ENCODE data around the gene OR2B3. TPM values are rescaled to one million over a fixed set of nuclear protein-coding genes. Genes with fewer than 3 reads are reported as not detected.
"Not testable (repeated sequence)": the region's sequence is repeated elsewhere in the genome, so short reads cannot be mapped to it uniquely, and the experiment has no call there.

OR2B3 gene
- total and polyA plus RNA-seq, 2 experiments from 2014 or later = not detected

GRCh38 chr6:29129326-29130012 lies 42.4 kb upstream of the OR2B3 start:
- no peaks in the 10 kb centered on the region for H3K79me2 ChIP-seq
- H2AFZ ChIP-seq = no peak overlapping the region
- H3K36me3 ChIP-seq (replicated peaks; ENCODE audit: insufficient read depth, low read depth) = no peaks in the 10 kb centered on the region
- H4K20me1 ChIP-seq (ENCODE audit: insufficient read depth, poor library complexity, severe bottlenecking) = no peaks in the 10 kb centered on the region
- no peaks in the 10 kb centered on the region for H3K9me2 ChIP-seq (replicated peaks; ENCODE audit: insufficient read depth)
- WGBS (ENCODE audit: low lambda C conversion rate, missing lambda C conversion rate) = 78% methylated on average over 15 of the region's 15 CpGs
- TF ChIP-seq EZH2phosphoT487 (IDR thresholded peaks at IDR 0.05; ENCODE audit: low read depth, severe bottlenecking, unreplicated experiment) (no peak), CTCF (IDR thresholded peaks at IDR 0.05; ENCODE audit: poor library complexity) (no peak), EZH2 (IDR thresholded peaks at IDR 0.05; ENCODE audit: borderline replicate concordance) (no peak)
- H3K27ac ChIP-seq = no peak overlapping the region
- H3K4me1 ChIP-seq (ENCODE audit: insufficient read depth) = no peaks in the 10 kb centered on the region
- no peak for DNase-seq (ENCODE audit: low spot score)
- no peaks in the 10 kb centered on the region for H3K9me3 ChIP-seq (ENCODE audit: low read depth)
- H3K27me3 ChIP-seq = peaks cover 4% of the 10 kb centered on the region
- no peak overlapping the region for H3K4me2 ChIP-seq
- no peak overlapping the region for H3K4me3 ChIP-seq

- H4K20me1 ChIP-seq (ENCODE audit: insufficient read depth, poor library complexity, severe bottlenecking); H3K4me2 ChIP-seq; H3K9me2 ChIP-seq (replicated peaks; ENCODE audit: insufficient read depth); H3K79me2 ChIP-seq; H3K27me3 ChIP-seq; H3K4me3 ChIP-seq; H3K9me3 ChIP-seq (ENCODE audit: low read depth); H2AFZ ChIP-seq; H3K4me1 ChIP-seq (ENCODE audit: insufficient read depth); H3K27ac ChIP-seq; H3K36me3 ChIP-seq (replicated peaks; ENCODE audit: insufficient read depth, low read depth); DNase-seq (ENCODE audit: low spot score): not testable (repeated sequence)
- 100% methylated on average over 1 of the region's 3 CpGs for whole genome bisulfite sequencing (ENCODE audit: low lambda C conversion rate, missing lambda C conversion rate)
These were observed 27.9 kb upstream of the OR2B3 start for GRCh38 chr6:29114964-29115363.

GRCh38 chr6:29112135-29112534 lies 25.0 kb upstream of the OR2B3 start:
- Histone ChIP-seq H3K27me3 (no peaks in the 10 kb centered on the region), H3K9me3 (ENCODE audit: low read depth) (no peaks in the 10 kb centered on the region), H3K79me2 (no peaks in the 10 kb centered on the region), H3K4me3 (no peak overlapping the region), H4K20me1 (ENCODE audit: insufficient read depth, poor library complexity, severe bottlenecking) (no peaks in the 10 kb centered on the region), H3K4me2 (no peak overlapping the region), H3K9me2 (replicated peaks; ENCODE audit: insufficient read depth) (no peaks in the 10 kb centered on the region), H3K36me3 (replicated peaks; ENCODE audit: insufficient read depth, low read depth) (no peaks in the 10 kb centered on the region), H3K27ac (no peak overlapping the region), H2AFZ (no peak overlapping the region), H3K4me1 (ENCODE audit: insufficient read depth) (no peaks in the 10 kb centered on the region)
- no peak for DNase-seq (ENCODE audit: low spot score)
- WGBS (ENCODE audit: low lambda C conversion rate, missing lambda C conversion rate) = 80% methylated on average over 7 of the region's 7 CpGs
- TF ChIP-seq CTCF (IDR thresholded peaks at IDR 0.05; ENCODE audit: poor library complexity) = no peak
- no peak for TF ChIP-seq EZH2 (IDR thresholded peaks at IDR 0.05; ENCODE audit: borderline replicate concordance)
- no peak for TF ChIP-seq EZH2phosphoT487 (IDR thresholded peaks at IDR 0.05; ENCODE audit: low read depth, severe bottlenecking, unreplicated experiment)

- Histone ChIP-seq H3K36me3 (replicated peaks; ENCODE audit: insufficient read depth, low read depth) (no peaks in the 10 kb centered on the region), H4K20me1 (ENCODE audit: insufficient read depth, poor library complexity, severe bottlenecking) (no peaks in the 10 kb centered on the region), H3K27ac (no peak within 1 kb of the TSS), H3K4me3 (no peak within 1 kb of the TSS), H3K4me2 (no peak within 1 kb of the TSS), H3K9me2 (replicated peaks; ENCODE audit: insufficient read depth) (no peaks in the 10 kb centered on the region), H3K27me3 (no peaks in the 10 kb centered on the region), H3K9me3 (ENCODE audit: low read depth) (no peaks in the 10 kb centered on the region), H3K79me2 (no peaks in the 10 kb centered on the region), H2AFZ (no peak within 1 kb of the TSS), H3K4me1 (ENCODE audit: insufficient read depth) (no peaks in the 10 kb centered on the region)
- WGBS (ENCODE audit: low lambda C conversion rate, missing lambda C conversion rate) = 55% methylated on average over 1 of the region's 1 CpG
- TF ChIP-seq CTCF (IDR thresholded peaks at IDR 0.05; ENCODE audit: poor library complexity) (no peak), EZH2 (IDR thresholded peaks at IDR 0.05; ENCODE audit: borderline replicate concordance) (no peak), EZH2phosphoT487 (IDR thresholded peaks at IDR 0.05; ENCODE audit: low read depth, severe bottlenecking, unreplicated experiment) (no peak)
- no peak for DNase-seq (ENCODE audit: low spot score)
These were observed 20.6 kb upstream of the OR2B3 start, which contains the start of gene OR2J3 for GRCh38 chr6:29107758-29108157. OR2J3 (plus strand) TSS chr6:29108058; CDS start chr6:29111891, 3,833 bp downstream.
